Measurements from ENCODE around the gene CYP1A2.

The CYP1A2 gene

GRCh38 chr15:74748322-74748946 lies at the start of gene CYP1A2:
TSS of gene CYP1A2 (plus strand) at chr15:74748845. CDS start at chr15:74749739, 894 bp downstream.
- Histone ChIP-seq H3K4me1 (ENCODE audit: control insufficient read depth, insufficient read depth, low read length) (no peaks in the 10 kb centered on the region), H3K27me3 (ENCODE audit: control insufficient read depth, insufficient read depth, low read length) (no peaks in the 10 kb centered on the region), H3K27ac (ENCODE audit: low read depth, low read length) (no peak within 1 kb of the TSS), H3K9ac (ENCODE audit: low read length) (no peak within 1 kb of the TSS), H3K4me3 (ENCODE audit: low read length) (no peak within 1 kb of the TSS), H3K36me3 (ENCODE audit: control insufficient read depth, insufficient read depth, low read length) (no peaks in the 10 kb centered on the region)

GRCh38 chr15:74709011-74709410 lies 39.6 kb upstream of the CYP1A2 start:
- Histone ChIP-seq H3K27ac (ENCODE audit: low read depth, low read length) (no peak overlapping the region), H3K36me3 (ENCODE audit: control insufficient read depth, insufficient read depth, low read length) (no peaks in the 10 kb centered on the region), H3K4me3 (ENCODE audit: low read length) (no peak overlapping the region), H3K4me1 (ENCODE audit: control insufficient read depth, insufficient read depth, low read length) (no peaks in the 10 kb centered on the region), H3K27me3 (ENCODE audit: control insufficient read depth, insufficient read depth, low read length) (no peaks in the 10 kb centered on the region), H3K9ac (ENCODE audit: low read length) (no peak overlapping the region)

GRCh38 chr15:74709892-74710291 lies 38.8 kb upstream of the CYP1A2 start:
- H3K27me3 ChIP-seq (ENCODE audit: control insufficient read depth, insufficient read depth, low read length), result no peaks in the 10 kb centered on the region
- no peaks in the 10 kb centered on the region for H3K4me1 ChIP-seq (ENCODE audit: control insufficient read depth, insufficient read depth, low read length)
- no peak overlapping the region for H3K27ac ChIP-seq (ENCODE audit: low read depth, low read length)
- no peak overlapping the region for H3K4me3 ChIP-seq (ENCODE audit: low read length)
- H3K9ac ChIP-seq (ENCODE audit: low read length), result no peak overlapping the region
- H3K36me3 ChIP-seq (ENCODE audit: control insufficient read depth, insufficient read depth, low read length), result no peaks in the 10 kb centered on the region

- no peaks in the 10 kb centered on the region for H3K36me3 ChIP-seq (ENCODE audit: control insufficient read depth, insufficient read depth, low read length)
- H3K9ac ChIP-seq (ENCODE audit: low read length), result no peak overlapping the region
- no peak overlapping the region for H3K27ac ChIP-seq (ENCODE audit: low read depth, low read length)
- no peaks in the 10 kb centered on the region for H3K27me3 ChIP-seq (ENCODE audit: control insufficient read depth, insufficient read depth, low read length)
- H3K4me3 ChIP-seq (ENCODE audit: low read length), result no peak overlapping the region
- H3K4me1 ChIP-seq (ENCODE audit: control insufficient read depth, insufficient read depth, low read length), result no peaks in the 10 kb centered on the region
Observed at GRCh38 chr15:74710319-74711094, 38.1 kb upstream of the CYP1A2 start.

- Histone ChIP-seq H3K4me3 (ENCODE audit: low read length) (no peak overlapping the region), H3K27ac (ENCODE audit: low read depth, low read length) (no peak overlapping the region), H3K4me1 (ENCODE audit: control insufficient read depth, insufficient read depth, low read length) (no peaks in the 10 kb centered on the region), H3K9ac (ENCODE audit: low read length) (no peak overlapping the region), H3K36me3 (ENCODE audit: control insufficient read depth, insufficient read depth, low read length) (no peaks in the 10 kb centered on the region), H3K27me3 (ENCODE audit: control insufficient read depth, insufficient read depth, low read length) (no peaks in the 10 kb centered on the region)
Observed at GRCh38 chr15:74712311-74712710, 36.3 kb upstream of the CYP1A2 start.

GRCh38 chr15:74716651-74717050 lies 32.0 kb upstream of the CYP1A2 start:
- Histone ChIP-seq H3K9ac (ENCODE audit: low read length) (no peak overlapping the region), H3K27ac (ENCODE audit: low read depth, low read length) (no peak overlapping the region), H3K4me1 (ENCODE audit: control insufficient read depth, insufficient read depth, low read length) (no peaks in the 10 kb centered on the region), H3K4me3 (ENCODE audit: low read length) (no peak overlapping the region), H3K27me3 (ENCODE audit: control insufficient read depth, insufficient read depth, low read length) (no peaks in the 10 kb centered on the region), H3K36me3 (ENCODE audit: control insufficient read depth, insufficient read depth, low read length) (no peaks in the 10 kb centered on the region)

- Histone ChIP-seq H3K4me3 (ENCODE audit: low read length) (no peak overlapping the region), H3K4me1 (ENCODE audit: control insufficient read depth, insufficient read depth, low read length) (peaks cover 5% of the 10 kb centered on the region), H3K27me3 (ENCODE audit: control insufficient read depth, insufficient read depth, low read length) (peaks cover 7% of the 10 kb centered on the region), H3K27ac (ENCODE audit: low read depth, low read length) (no peak overlapping the region), H3K9ac (ENCODE audit: low read length) (no peak overlapping the region), H3K36me3 (ENCODE audit: control insufficient read depth, insufficient read depth, low read length) (no peaks in the 10 kb centered on the region)
Observed at GRCh38 chr15:74722591-74722990, 26.1 kb upstream of the CYP1A2 start.

GRCh38 chr15:74723187-74723586 lies 25.5 kb upstream of the CYP1A2 start:
- Histone ChIP-seq H3K4me1 (ENCODE audit: control insufficient read depth, insufficient read depth, low read length) (peaks cover 5% of the 10 kb centered on the region), H3K27me3 (ENCODE audit: control insufficient read depth, insufficient read depth, low read length) (peaks cover 7% of the 10 kb centered on the region), H3K36me3 (ENCODE audit: control insufficient read depth, insufficient read depth, low read length) (no peaks in the 10 kb centered on the region), H3K27ac (ENCODE audit: low read depth, low read length) (no peak overlapping the region), H3K9ac (ENCODE audit: low read length) (no peak overlapping the region), H3K4me3 (ENCODE audit: low read length) (no peak overlapping the region)

GRCh38 chr15:74723754-74724334 lies 24.8 kb upstream of the CYP1A2 start:
- Histone ChIP-seq H3K36me3 (ENCODE audit: control insufficient read depth, insufficient read depth, low read length) (no peaks in the 10 kb centered on the region), H3K9ac (ENCODE audit: low read length) (no peak overlapping the region), H3K4me3 (ENCODE audit: low read length) (no peak overlapping the region), H3K27ac (ENCODE audit: low read depth, low read length) (no peak overlapping the region), H3K4me1 (ENCODE audit: control insufficient read depth, insufficient read depth, low read length) (peaks cover 5% of the 10 kb centered on the region), H3K27me3 (ENCODE audit: control insufficient read depth, insufficient read depth, low read length) (peaks cover 7% of the 10 kb centered on the region)

- peaks cover 7% of the 10 kb centered on the region for H3K27me3 ChIP-seq (ENCODE audit: control insufficient read depth, insufficient read depth, low read length)
- no peak overlapping the region for H3K9ac ChIP-seq (ENCODE audit: low read length)
- H3K36me3 ChIP-seq (ENCODE audit: control insufficient read depth, insufficient read depth, low read length), result no peaks in the 10 kb centered on the region
- no peak overlapping the region for H3K27ac ChIP-seq (ENCODE audit: low read depth, low read length)
- no peak overlapping the region for H3K4me3 ChIP-seq (ENCODE audit: low read length)
- H3K4me1 ChIP-seq (ENCODE audit: control insufficient read depth, insufficient read depth, low read length), result peaks cover 5% of the 10 kb centered on the region
Observed at GRCh38 chr15:74724570-74725224, 23.9 kb upstream of the CYP1A2 start.

GRCh38 chr15:74725225-74725774 lies 23.3 kb upstream of the CYP1A2 start, which contains the start of gene CYP1A1:
TSS of gene CYP1A1 (minus strand) at chr15:74725528. CDS start at chr15:74723097, 2,431 bp downstream.
- H3K4me3 ChIP-seq (ENCODE audit: low read length), result peak within 1 kb of the TSS; percentile 49
- peaks cover 5% of the 10 kb centered on the region for H3K4me1 ChIP-seq (ENCODE audit: control insufficient read depth, insufficient read depth, low read length)
- H3K27me3 ChIP-seq (ENCODE audit: control insufficient read depth, insufficient read depth, low read length), result peaks cover 7% of the 10 kb centered on the region
- H3K36me3 ChIP-seq (ENCODE audit: control insufficient read depth, insufficient read depth, low read length), result no peaks in the 10 kb centered on the region
- H3K27ac ChIP-seq (ENCODE audit: low read depth, low read length), result no peak within 1 kb of the TSS
- no peak within 1 kb of the TSS for H3K9ac ChIP-seq (ENCODE audit: low read length)
